HepG2 (cell line): Measurements from ENCODE around the gene ZC3H7B. TPM values are rescaled to one million over a fixed set of nuclear protein-coding genes. Genes with fewer than 3 reads are reported as not detected.
A peak's percentile ranks its signal among the peaks of the same experiment; 100 is the strongest.

Source experiments
- ADNP ChIP-seq: sonication (generic); formaldehyde crosslinking; IDR thresholded peaks from 2 replicates; pipeline ENCODE4 v1.4.0; 2020; ENCODE audit warnings: missing genetic modification reagents
- AGO1 ChIP-seq: fragments of 200-400 bp; formaldehyde crosslinking; IDR thresholded peaks from 2 replicates; pipeline ENCODE4 v1.6.1; 2017; ENCODE audit warnings: mild to moderate bottlenecking, low read depth, low read length, moderate library complexity; ENCODE audit not compliant: poor library complexity, severe bottlenecking
- CENPX ChIP-seq: sonication (generic); formaldehyde crosslinking; IDR thresholded peaks from 2 replicates; pipeline ENCODE4 v1.9.0; 2021; ENCODE audit warnings: mild to moderate bottlenecking, missing genetic modification reagents, moderate library complexity
- FOXA1 ChIP-seq, 2 experiments: fragments of 450-650 bp in 1 of 2; sonication (generic) in 1 of 2; formaldehyde crosslinking in 1 of 2; IDR thresholded peaks; 2 replicates each; pipeline versions ENCODE4 v1.4.0 to v1.6.1; 2016 to 2020; ENCODE audit warnings: missing genetic modification reagents in 1 of 2
- FOXO1 ChIP-seq: sonication (generic); formaldehyde crosslinking; IDR thresholded peaks from 2 replicates; pipeline ENCODE4 v1.4.0; 2020; ENCODE audit warnings: missing genetic modification reagents
- KDM1A ChIP-seq: IDR thresholded peaks from 2 replicates; pipeline ENCODE4 v1.6.1; 2016; ENCODE audit warnings: missing compliant biosample characterization
- KDM4B ChIP-seq: sonication (generic); formaldehyde crosslinking; IDR thresholded peaks from 2 replicates; pipeline ENCODE4 v1.4.0; 2020; ENCODE audit warnings: missing genetic modification reagents
- KLF16 ChIP-seq, 2 experiments: sonication (generic) in 1 of 2; formaldehyde crosslinking in 1 of 2; IDR thresholded peaks; 2 replicates each; pipeline versions ENCODE4 v1.6.1 to v1.8.0; 2016 to 2023; ENCODE audit warnings: missing genetic modification reagents in 2 of 2, missing compliant biosample characterization in 1 of 2
- MTERF4 ChIP-seq: sonication (generic); formaldehyde crosslinking; IDR thresholded peaks from 2 replicates; pipeline ENCODE4 v1.8.0; 2023; ENCODE audit warnings: mild to moderate bottlenecking, missing genetic modification reagents
- NR0B2 ChIP-seq: sonication (generic); formaldehyde crosslinking; IDR thresholded peaks from 2 replicates; pipeline ENCODE4 v1.4.0; 2020; ENCODE audit warnings: mild to moderate bottlenecking, missing genetic modification reagents
- PRDM4 ChIP-seq: sonication (generic); formaldehyde crosslinking; IDR thresholded peaks from 2 replicates; pipeline ENCODE4 v1.9.0; 2021; ENCODE audit warnings: missing genetic modification reagents, borderline replicate concordance
- PTBP1 ChIP-seq: fragments of 200-400 bp; formaldehyde crosslinking; IDR thresholded peaks from 2 replicates; pipeline ENCODE4 v1.6.1; 2018; ENCODE audit warnings: low read length, low read depth; ENCODE audit not compliant: poor library complexity, severe bottlenecking
- SIN3B ChIP-seq: fragments of 150-350 bp; IDR thresholded peaks from 2 replicates; pipeline ENCODE4 v1.6.1; 2014; ENCODE audit warnings: low read length
- SNAPC5 ChIP-seq: sonication (generic); formaldehyde crosslinking; IDR thresholded peaks from 2 replicates; pipeline ENCODE4 v1.8.1; 2023; ENCODE audit warnings: mild to moderate bottlenecking, missing genetic modification reagents, borderline replicate concordance
- TIGD3 ChIP-seq: sonication (generic); formaldehyde crosslinking; IDR thresholded peaks from 2 replicates; pipeline ENCODE4 v1.5.1; 2020; ENCODE audit warnings: mild to moderate bottlenecking, missing genetic modification reagents, borderline replicate concordance
- ZNF333 ChIP-seq: sonication (generic); formaldehyde crosslinking; IDR thresholded peaks from 2 replicates; pipeline ENCODE4 v1.4.0; 2020; ENCODE audit warnings: mild to moderate bottlenecking, missing genetic modification reagents, borderline replicate concordance
- ZNF362 ChIP-seq: sonication (generic); formaldehyde crosslinking; IDR thresholded peaks from 2 replicates; pipeline ENCODE4 v1.4.0; 2020; ENCODE audit warnings: missing genetic modification reagents, mild to moderate bottlenecking, borderline replicate concordance
- ZNF414 ChIP-seq: sonication (generic); formaldehyde crosslinking; IDR thresholded peaks from 2 replicates; pipeline ENCODE4 v1.5.0; 2020; ENCODE audit warnings: missing genetic modification reagents
- ZNF589 ChIP-seq: sonication (generic); formaldehyde crosslinking; conservative IDR thresholded peaks from 2 replicates; pipeline ENCODE4 v1.8.0; 2022; ENCODE audit warnings: mild to moderate bottlenecking, moderate library complexity, missing genetic modification reagents
- ZNF672 ChIP-seq: sonication (generic); formaldehyde crosslinking; IDR thresholded peaks from 2 replicates; pipeline ENCODE4 v1.8.1; 2022; ENCODE audit warnings: missing genetic modification reagents
- ZNF776 ChIP-seq: sonication (generic); formaldehyde crosslinking; IDR thresholded peaks from 2 replicates; pipeline ENCODE4 v1.4.0; 2020; ENCODE audit warnings: mild to moderate bottlenecking, missing genetic modification reagents
- polyA plus RNA-seq, 8 experiments: library from polyadenylated mRNA; depleted of rRNA in 3 of 8; stranded (reverse) in 7 of 8; unstranded in 1 of 8; fragments of >200 nt; fragmentation: Illumina TruSeq in 4 of 8; extraction: Trizol in 4 of 8; gene quantifications; 2 replicates each; pipeline versions ENCODE4 v1.2.1 to v1.2.3, GENCODE V29; 2011 to 2016; ENCODE audit warnings: low read depth in 4 of 8, missing spikeins in 1 of 8, mixed read lengths in 1 of 8; ENCODE audit not compliant: insufficient read depth in 1 of 8
- total RNA-seq, 5 experiments: library from RNA; depleted of rRNA; stranded (reverse); fragments of >200 nt; fragmentation: Illumina TruSeq; extraction: Trizol; gene quantifications; 2 replicates each; pipeline ENCODE4 v1.2.3, GENCODE V29; 2016; ENCODE audit warnings: low read depth in 1 of 5

The ZC3H7B gene
- total and polyA plus RNA-seq, 2 of the 13 experiments (the other 11 are each of a cell fraction or from before 2014, with no cell fraction given): 26.4 to 37.2 TPM

- TF ChIP-seq NR0B2 (CRISPR knock-in tag): no peak
- TF ChIP-seq PTBP1: no peak
- TF ChIP-seq ZNF776: no peak
- no peak; the same call in 1 of the 2 replicates for TF ChIP-seq KDM4B
- TF ChIP-seq ZNF414 (CRISPR knock-in tag): 0 out of 2 replicates have a peak, but pooled peaks have one; percentile 63
- TF ChIP-seq PRDM4: no peak
- TF ChIP-seq SNAPC5 (CRISPR knock-in tag): no peak
- no peak for TF ChIP-seq MTERF4 (CRISPR knock-in tag)
- TF ChIP-seq ZNF589: no peak
- TF ChIP-seq ZNF672 (CRISPR knock-in tag): no peak
- no peak for TF ChIP-seq FOXO1
- peak; percentile 83 for TF ChIP-seq SIN3B
- no peak for TF ChIP-seq KLF16 (CRISPR knock-in tag; IDR thresholded peaks at IDR 0.05)
- TF ChIP-seq TIGD3 (CRISPR knock-in tag): no peak
- no peak for TF ChIP-seq KDM1A (CRISPR knock-in tag)
- TF ChIP-seq FOXA1 (IDR thresholded peaks at IDR 0.05): no peak
- no peak; the same call in 1 of the 2 replicates for TF ChIP-seq FOXA1 (CRISPR knock-in tag; IDR thresholded peaks at IDR 0.05)
- TF ChIP-seq AGO1: peak; percentile 70
- no peak for TF ChIP-seq ZNF362 (CRISPR knock-in tag)
- no peak for TF ChIP-seq ZNF333 (CRISPR knock-in tag)
- TF ChIP-seq CENPX: no peak
- no peak for TF ChIP-seq ADNP (CRISPR knock-in tag)
These were observed 15.3 kb upstream of the ZC3H7B start, which contains the start of gene RANGAP1 (continued) for GRCh38 chr22:41285820-41286638.
